Spleen (tissue), 7 donors: ENCODE data around the gene SH3BP4.

Experiments used
- POLR2A ChIP-seq, 3 donors: fragments of 450-650 bp; IDR thresholded peaks; one replicate each; pipeline ENCODE4 v1.5.1; 2017; ENCODE audit warnings: antibody characterized with exemption in 3 of 3, mild to moderate bottlenecking in 1 of 3
- POLR2AphosphoS5 ChIP-seq, 3 donors: sonication (generic); formaldehyde crosslinking; IDR thresholded peaks; one replicate each; pipeline ENCODE4 v1.5.1; 2017; ENCODE audit warnings: antibody characterized with exemption in 3 of 3
- TF ChIP-seq, protein P1 (sequence below), 11 experiments: fragments of 200-600 bp in 7 of 11; fragments of 450-650 bp in 4 of 11; sonication (generic) in 4 of 11; IDR thresholded peaks in 8 of 11; conservative IDR thresholded peaks in 3 of 11; 1 replicate in 7 of 11; 2 replicates in 4 of 11; pipeline versions ENCODE4 v1.4.0 to v1.8.0; 2016 to 2021; ENCODE audit warnings: antibody characterized with exemption in 11 of 11, inconsistent platforms in 4 of 11, mild to moderate bottlenecking in 1 of 11
- donor health status: DM: no; HTN: no; CAD: no; lungs with moderate emphysema.
- donor health status: DM: no; HTN: no; CAD: no.
- donor health status: DM: no; HTN: no; CAD: no.

DNA sequence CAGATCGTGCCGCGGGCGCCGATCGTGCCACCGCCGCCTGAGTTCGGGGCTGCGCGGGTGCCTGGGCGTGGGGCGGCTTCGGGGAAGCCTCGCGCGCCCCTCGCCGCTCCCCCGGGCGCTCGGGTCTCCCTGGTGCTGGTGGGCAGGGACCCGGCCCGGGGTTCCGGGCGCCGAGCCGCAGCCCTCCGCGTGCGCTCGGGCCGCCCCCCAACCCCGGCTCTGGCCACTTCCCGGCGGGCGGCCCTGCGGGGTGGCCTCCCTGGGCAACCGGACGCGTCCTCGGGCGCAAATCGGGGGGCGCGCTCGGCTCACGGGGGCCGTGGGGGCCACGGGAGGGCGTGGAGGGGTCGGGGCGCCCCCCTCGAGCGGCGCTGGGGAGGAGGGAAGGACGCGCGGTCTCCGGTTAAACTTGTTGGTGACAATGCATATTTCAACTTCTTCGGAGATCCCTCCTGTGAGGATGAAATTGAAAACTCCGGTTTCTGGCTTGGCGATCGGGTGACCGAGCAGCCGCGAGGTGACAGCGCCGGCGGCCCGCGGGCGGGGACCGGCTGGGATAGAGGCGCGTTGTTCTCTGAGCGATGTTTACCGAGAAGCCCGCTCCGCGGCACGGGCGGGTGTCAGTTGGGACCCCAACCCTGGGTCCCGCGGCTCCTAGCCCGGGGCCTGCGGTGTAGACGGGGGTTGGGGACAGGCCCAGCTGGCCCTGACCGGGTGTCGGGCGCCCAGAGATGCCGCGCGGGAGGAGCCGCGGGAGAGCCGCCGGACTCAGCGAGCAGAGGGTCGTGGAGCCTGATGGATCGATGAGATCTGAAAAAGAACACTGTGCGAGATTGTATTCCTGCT lies 676 bp downstream of the SH3BP4 start:
- TF ChIP-seq, protein P1, sequence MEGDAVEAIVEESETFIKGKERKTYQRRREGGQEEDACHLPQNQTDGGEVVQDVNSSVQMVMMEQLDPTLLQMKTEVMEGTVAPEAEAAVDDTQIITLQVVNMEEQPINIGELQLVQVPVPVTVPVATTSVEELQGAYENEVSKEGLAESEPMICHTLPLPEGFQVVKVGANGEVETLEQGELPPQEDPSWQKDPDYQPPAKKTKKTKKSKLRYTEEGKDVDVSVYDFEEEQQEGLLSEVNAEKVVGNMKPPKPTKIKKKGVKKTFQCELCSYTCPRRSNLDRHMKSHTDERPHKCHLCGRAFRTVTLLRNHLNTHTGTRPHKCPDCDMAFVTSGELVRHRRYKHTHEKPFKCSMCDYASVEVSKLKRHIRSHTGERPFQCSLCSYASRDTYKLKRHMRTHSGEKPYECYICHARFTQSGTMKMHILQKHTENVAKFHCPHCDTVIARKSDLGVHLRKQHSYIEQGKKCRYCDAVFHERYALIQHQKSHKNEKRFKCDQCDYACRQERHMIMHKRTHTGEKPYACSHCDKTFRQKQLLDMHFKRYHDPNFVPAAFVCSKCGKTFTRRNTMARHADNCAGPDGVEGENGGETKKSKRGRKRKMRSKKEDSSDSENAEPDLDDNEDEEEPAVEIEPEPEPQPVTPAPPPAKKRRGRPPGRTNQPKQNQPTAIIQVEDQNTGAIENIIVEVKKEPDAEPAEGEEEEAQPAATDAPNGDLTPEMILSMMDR (IDR thresholded peaks at IDR 0.05 in 8 of 11, conservative IDR thresholded peaks at IDR 0.05 in 3 of 11) = no peak
- no peak for TF ChIP-seq POLR2A (IDR thresholded peaks at IDR 0.05)
- peak in 1 of 3 donors; percentile 53 for TF ChIP-seq POLR2AphosphoS5 (IDR thresholded peaks at IDR 0.05)
